BJ (cell line): ENCODE measurements around the gene PRSS2. TPM values are rescaled to one million over a fixed set of nuclear protein-coding genes. Genes with fewer than 3 reads are reported as not detected.
"Not testable (repeated sequence)": the region's sequence is repeated elsewhere in the genome, so short reads cannot be mapped to it uniquely, and the experiment has no call there.

Experiments used
- CTCF ChIA-PET: fragments of 350-600 bp; formaldehyde crosslinking; extraction: SDS; loops from one replicate; lab custom pipeline; 2021; ENCODE audit warnings: antibody characterized with exemption, inconsistent platforms; lab: Yijun Ruan, JAX
- POLR2A ChIA-PET: fragments of 300-600 bp; sonication (Branson Sonifier 250); formaldehyde crosslinking; extraction: SDS; loops from one replicate; lab custom pipeline; 2021; ENCODE audit warnings: antibody characterized with exemption; lab: Charles Lee
- DNase-seq: peaks from one replicate; pipeline ENCODE4 v3.0.0-alpha.2; 2011; ENCODE audit warnings: low read depth
- H3K27me3 ChIP-seq: 2 replicates; pipeline ENCODE4 v1.6.0; 2011; ENCODE audit warnings: low read length; ENCODE audit not compliant: control insufficient read depth, insufficient read depth
- H3K36me3 ChIP-seq: 2 replicates; pipeline ENCODE4 v1.5.1; 2011; ENCODE audit warnings: low read length; ENCODE audit not compliant: control insufficient read depth, insufficient read depth
- H3K4me3 ChIP-seq: 2 replicates; pipeline ENCODE4 v1.5.1; 2011; ENCODE audit warnings: low read depth, mild to moderate bottlenecking, control low read depth, low read length
- CTCF ChIP-seq: IDR thresholded peaks from 2 replicates; pipeline ENCODE4 v1.5.1; 2011; ENCODE audit warnings: low read depth, mild to moderate bottlenecking, control low read depth, inconsistent platforms, low read length, moderate library complexity; ENCODE audit not compliant: insufficient read depth
- polyA plus RNA-seq: library from polyadenylated mRNA; depleted of rRNA; stranded (reverse); fragments of >200 nt; gene quantifications from 2 replicates; pipeline ENCODE4 v1.2.3, GENCODE V29; 2011

The PRSS2 gene
- polyA plus RNA-seq, 1 experiment = not detected

- ChIA-PET CTCF (interaction anchor here (1.0 kb wide), 1 partner anchor 11 kb away, joined by 3 read pairs; no protein-coding TSS in a partner anchor), POLR2A (no interaction called here)
- no peak for TF ChIP-seq CTCF
- H3K27me3 ChIP-seq = peaks cover 5% of the 10 kb centered on the region; the same call in 1 of the 2 replicates
- no peak overlapping the region for H3K4me3 ChIP-seq
- DNase-seq = no peak
- no peaks in the 10 kb centered on the region for H3K36me3 ChIP-seq
Observed at GRCh38 chr7:142772673-142773072, 1.9 kb downstream of the PRSS2 start.

- no peaks in the 10 kb centered on the region for H3K36me3 ChIP-seq
- H3K27me3 ChIP-seq = 0 out of 2 replicates have a peak, but pooled peaks cover 3% of the 10 kb centered on the region
- POLR2A ChIA-PET = no interaction called here
- H3K4me3 ChIP-seq = no peak overlapping the region
- DNase-seq = no peak
- CTCF ChIA-PET = interaction anchor here (1.0 kb wide), 1 partner anchor 10 kb away, joined by 3 read pairs; no protein-coding TSS in a partner anchor
- TF ChIP-seq CTCF = no peak
Observed at GRCh38 chr7:142773230-142773629, 2.5 kb downstream of the PRSS2 start.

GRCh38 chr7:142773937-142774744 lies 3.4 kb downstream of the PRSS2 start:
- CTCF ChIA-PET = interaction anchor here (0.7 to 1.9 kb wide), 5 partner anchors 9 to 249 kb away, joined by 3 to 6 read pairs (median 3); no protein-coding TSS in a partner anchor
- H3K4me3 ChIP-seq = no peak overlapping the region
- POLR2A ChIA-PET = no interaction called here
- no peaks in the 10 kb centered on the region for H3K36me3 ChIP-seq
- TF ChIP-seq CTCF = no peak
- DNase-seq = no peak
- 0 out of 2 replicates have a peak, but pooled peaks cover 3% of the 10 kb centered on the region for H3K27me3 ChIP-seq

GRCh38 chr7:142774826-142775225 lies 4.1 kb downstream of the PRSS2 start:
- H3K36me3 ChIP-seq = no peaks in the 10 kb centered on the region
- no peak for TF ChIP-seq CTCF
- POLR2A ChIA-PET = no interaction called here
- no peak overlapping the region for H3K4me3 ChIP-seq
- no peak for DNase-seq
- H3K27me3 ChIP-seq = 0 out of 2 replicates have a peak, but pooled peaks cover 3% of the 10 kb centered on the region
- CTCF ChIA-PET = interaction anchor here (0.7 to 1.9 kb wide), 6 partner anchors 8 to 250 kb away, joined by 3 to 6 read pairs (median 3); no protein-coding TSS in a partner anchor

- DNase-seq = not testable (repeated sequence)
Observed at GRCh38 chr7:142775351-142776115, 4.8 kb downstream of the PRSS2 start.

More at GRCh38 chr7:142775351-142776115, 4.8 kb downstream of the PRSS2 start:
- CTCF ChIA-PET = interaction anchor here (0.7 to 2.4 kb wide), 6 partner anchors 8 to 250 kb away, joined by 3 to 14 read pairs (median 4); no protein-coding TSS in a partner anchor
- POLR2A ChIA-PET, H3K36me3 ChIP-seq, H3K4me3 ChIP-seq, H3K27me3 ChIP-seq: not testable (repeated sequence)
